ENCODE measurements around the gene CLK1. TPM values are rescaled to one million over a fixed set of nuclear protein-coding genes. Genes with fewer than 3 reads are reported as not detected.
A peak's percentile ranks its signal among the peaks of the same experiment; 100 is the strongest.
"Not testable (repeated sequence)": the region's sequence is repeated elsewhere in the genome, so short reads cannot be mapped to it uniquely, and the experiment has no call there.

CLK1 gene
- total and polyA plus RNA-seq, 3 experiments from 2014 or later = 44.8 to 114 (median 110) TPM

DNA sequence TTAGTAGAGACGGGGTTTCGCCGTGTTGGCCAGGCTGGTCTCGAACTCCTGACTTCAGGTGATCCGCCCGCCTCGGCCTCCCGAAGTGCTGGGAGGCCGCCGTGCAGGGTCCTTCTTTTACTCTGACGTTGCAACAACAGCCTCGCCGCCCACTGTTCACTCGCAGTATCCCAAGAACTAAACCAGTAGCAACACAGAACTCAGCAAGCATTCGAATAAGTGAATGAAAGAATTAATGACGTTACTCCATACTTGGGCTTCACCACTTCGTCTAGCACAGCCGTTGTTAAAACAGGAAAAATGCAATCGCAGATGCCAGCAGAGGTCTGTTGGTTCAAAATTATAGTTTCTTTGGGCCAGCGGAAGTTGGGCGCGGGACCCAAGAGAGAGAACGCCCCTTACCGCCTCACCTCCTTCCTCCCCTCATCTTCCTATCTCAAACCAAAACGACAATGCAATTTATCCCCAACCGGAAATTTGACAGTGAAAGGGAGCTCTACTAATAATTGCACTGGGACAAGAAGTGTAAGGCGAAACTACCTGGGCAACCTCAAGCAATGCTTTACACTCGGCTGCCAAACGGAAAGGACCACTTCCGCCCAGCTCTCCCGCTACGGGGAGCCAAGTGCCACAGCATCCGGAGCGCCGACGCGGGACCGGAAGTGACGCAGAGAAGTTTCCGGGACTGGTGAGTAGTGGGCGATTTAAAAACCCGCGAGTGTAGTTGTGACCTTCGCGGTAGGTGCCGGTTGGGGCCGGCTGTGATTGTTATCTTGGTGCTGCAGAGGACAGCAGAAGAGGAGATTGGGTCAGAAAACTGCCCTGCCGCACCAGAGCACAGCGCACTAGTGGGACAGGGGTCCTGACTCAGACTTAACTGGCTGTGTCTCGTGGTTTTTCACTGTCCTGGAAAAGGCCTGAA, 24.5 kb upstream of the CLK1 start, which contains the start of the genes NIF3L1 and PPIL3:
NIF3L1 (plus strand) TSS at position 668 of the 922 bp plus-strand sequence. CDS start 2,573 bp downstream, outside the sequence.
PPIL3 (minus strand) TSS at position 374 of the 922 bp plus-strand sequence. CDS start 1,462 bp downstream, outside the sequence.
- peaks cover 4 to 52% (median 11%) of the 10 kb centered on the region in 3 donors for H3K36me3 Mint-ChIP-seq
- POLR2A ChIA-PET = interaction anchor here (0.7 to 2.1 kb wide), 15 partner anchors 12 to 562 kb away, joined by 3 to 90 read pairs (median 5); partner anchors contain the start of genes BZW1, CASP10, CASP8 and CFLAR
- Histone ChIP-seq H3K9me3 (ENCODE audit: low read length) (no peaks in the 10 kb centered on the region), H3K27me3 (ENCODE audit: insufficient read depth, low read length, poor library complexity, severe bottlenecking) (no peaks in the 10 kb centered on the region), H3K4me1 (ENCODE audit: insufficient read depth, low read length) (peaks cover 25% of the 10 kb centered on the region), H3K27ac (ENCODE audit: low read depth, low read length) (peak within 1 kb of the TSS; percentile 92), H3K36me3 (ENCODE audit: insufficient read depth, low read length) (no peaks in the 10 kb centered on the region), H3K4me3 (ENCODE audit: low read length) (peak within 1 kb of the TSS; percentile 69)
- no peaks in the 10 kb centered on the region for H3K9me3 Mint-ChIP-seq
- H3K4me3 Mint-ChIP-seq = peak within 1 kb of the TSS; percentile 91 to 99 (median 96)
- peak within 1 kb of the TSS; percentile 98 to 100 (median 99) for H3K27ac Mint-ChIP-seq
- CTCF ChIA-PET = interaction anchor here (1.0 to 1.7 kb wide), 7 partner anchors 10 to 288 kb away, joined by 3 to 12 read pairs (median 5); partner anchors contain the start of gene CLK1
- DNase-seq = peak; percentile 92 to 98 (median 95)
- peaks cover 0 to 8% of the 10 kb centered on the region in 2 donors for H3K27me3 Mint-ChIP-seq
- H3K4me1 Mint-ChIP-seq = peaks cover 45 to 66% (median 66%) of the 10 kb centered on the region in 3 donors

DNA sequence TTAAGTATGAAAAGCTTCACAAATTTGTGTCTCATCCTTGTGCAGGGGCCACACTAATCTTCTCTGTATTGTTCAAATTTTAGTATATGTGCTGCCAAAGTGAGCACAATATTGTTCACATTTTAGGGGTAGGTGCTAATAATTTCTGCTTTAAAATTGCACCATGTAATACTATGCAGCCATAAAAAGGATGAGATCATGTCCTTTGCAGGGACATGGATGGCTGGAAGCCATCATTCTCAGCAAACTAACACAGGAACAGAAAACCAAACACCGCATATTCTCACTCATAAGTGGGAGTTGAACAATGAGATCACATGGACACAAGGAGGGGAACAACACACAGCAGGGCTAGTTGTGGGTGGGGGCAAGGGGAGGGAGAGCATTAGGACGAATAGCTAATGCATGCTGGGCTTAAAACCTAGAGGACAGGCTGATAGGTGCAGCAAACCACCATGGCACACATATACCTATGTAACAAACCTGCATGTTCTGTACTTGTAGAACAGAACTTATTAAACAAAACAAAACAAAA, 17.3 kb upstream of the CLK1 start:
- Mint-ChIP-seq H3K36me3 (peaks cover 4 to 71% (median 24%) of the 10 kb centered on the region in 3 donors), H3K27ac (peak overlapping the region in 4 of 8 donors; percentile 3 to 74 (median 30)), H3K4me1 (peaks cover 8 to 15% (median 13%) of the 10 kb centered on the region in 3 donors)
- H3K9me3 ChIP-seq (ENCODE audit: low read length); H3K27ac ChIP-seq (ENCODE audit: low read depth, low read length); CTCF ChIA-PET; H3K9me3 Mint-ChIP-seq; POLR2A ChIA-PET; H3K4me3 ChIP-seq (ENCODE audit: low read length); H3K27me3 ChIP-seq (ENCODE audit: insufficient read depth, low read length, poor library complexity, severe bottlenecking); H3K4me1 ChIP-seq (ENCODE audit: insufficient read depth, low read length); DNase-seq; H3K27me3 Mint-ChIP-seq; H3K4me3 Mint-ChIP-seq: not testable (repeated sequence)
- H3K36me3 ChIP-seq (ENCODE audit: insufficient read depth, low read length) = peaks cover 34% of the 10 kb centered on the region

DNA sequence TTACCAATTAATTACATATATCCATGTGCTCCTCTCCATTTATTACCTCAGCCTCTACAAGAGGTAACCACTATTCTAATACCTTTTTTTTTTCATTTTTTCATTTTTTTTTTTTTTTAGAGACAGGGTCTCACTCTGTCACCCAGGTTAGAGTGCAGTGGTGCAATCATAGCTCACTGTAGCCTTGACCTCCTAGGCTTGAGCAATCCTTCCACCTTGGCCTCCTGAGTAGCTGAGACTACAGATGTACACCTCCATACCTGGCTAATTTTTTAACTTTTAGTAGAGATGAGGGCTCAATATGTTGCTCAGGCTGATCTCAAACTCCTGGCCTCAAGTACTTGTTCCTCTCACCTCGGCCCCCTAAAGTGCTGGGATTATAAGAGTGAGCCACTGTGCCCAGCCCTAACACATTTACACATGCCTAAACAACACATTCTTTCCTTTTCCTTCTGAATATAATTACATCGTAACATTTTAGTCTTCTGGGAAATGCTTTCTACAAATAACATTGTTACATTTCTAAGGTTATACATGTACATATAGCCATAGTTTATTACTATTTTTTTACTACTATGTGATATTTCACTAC, 13.9 kb upstream of the CLK1 start:
- H3K27ac Mint-ChIP-seq = peak overlapping the region in 3 of 8 donors; percentile 7 to 56 (median 42)
- no peak overlapping the region for H3K4me3 Mint-ChIP-seq
- CTCF ChIA-PET = interaction anchor here (1.2 kb wide), 1 partner anchor 280 kb away, joined by 3 read pairs; no protein-coding TSS in a partner anchor

DNA sequence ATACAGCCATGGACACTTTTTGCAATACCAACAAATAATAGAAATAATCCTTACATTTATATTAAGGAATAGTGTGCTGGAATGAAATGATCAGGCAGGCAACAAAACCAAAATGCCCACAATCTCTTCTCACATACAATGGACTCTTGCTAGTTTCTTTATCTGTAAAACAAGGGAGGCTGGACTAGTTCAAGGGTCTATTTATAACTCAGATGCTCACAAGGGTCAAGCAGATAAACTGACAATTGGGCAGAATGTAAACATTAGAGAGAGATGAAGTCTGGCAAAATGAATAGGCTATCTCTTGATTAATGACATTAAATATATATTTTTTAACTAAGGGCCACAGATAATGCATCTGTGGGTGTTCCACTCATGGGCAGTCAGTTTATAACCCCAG, 13.0 kb upstream of the CLK1 start:
- H3K27me3 ChIP-seq (ENCODE audit: insufficient read depth, low read length, poor library complexity, severe bottlenecking) = no peaks in the 10 kb centered on the region
- ChIA-PET CTCF (interaction anchor here (1.2 kb wide), 1 partner anchor 280 kb away, joined by 3 read pairs; no protein-coding TSS in a partner anchor), POLR2A (interaction anchor here (0.5 to 0.6 kb wide), 2 partner anchors 16 to 240 kb away, joined by 3 read pairs; no protein-coding TSS in a partner anchor)
- peaks cover 31% of the 10 kb centered on the region for H3K36me3 ChIP-seq (ENCODE audit: insufficient read depth, low read length)
- H3K27ac ChIP-seq (ENCODE audit: low read depth, low read length) = no peak overlapping the region
- H3K4me1 ChIP-seq (ENCODE audit: insufficient read depth, low read length) = no peaks in the 10 kb centered on the region
- DNase-seq = no peak
- H3K27me3 Mint-ChIP-seq = no peaks in the 10 kb centered on the region
- peaks cover 0 to 3% (median 0%) of the 10 kb centered on the region in 3 donors for H3K4me1 Mint-ChIP-seq
- no peak overlapping the region for H3K4me3 ChIP-seq (ENCODE audit: low read length)
- H3K9me3 Mint-ChIP-seq = no peaks in the 10 kb centered on the region
- H3K4me3 Mint-ChIP-seq = no peak overlapping the region
- H3K9me3 ChIP-seq (ENCODE audit: low read length) = no peaks in the 10 kb centered on the region
- peaks cover 0 to 82% (median 21%) of the 10 kb centered on the region in 3 donors for H3K36me3 Mint-ChIP-seq
- no peak overlapping the region for H3K27ac Mint-ChIP-seq

More for the DNA sequence above, 13.9 kb upstream of the CLK1 start:
- H3K4me1 Mint-ChIP-seq = peaks cover 0 to 3% (median 3%) of the 10 kb centered on the region in 3 donors
- no peak overlapping the region for H3K27ac ChIP-seq (ENCODE audit: low read depth, low read length)
- no peak overlapping the region for H3K4me3 ChIP-seq (ENCODE audit: low read length)
- POLR2A ChIA-PET = interaction anchor here (0.5 kb wide), 1 partner anchor 17 kb away, joined by 3 read pairs; no protein-coding TSS in a partner anchor
- H3K9me3 ChIP-seq (ENCODE audit: low read length) = no peaks in the 10 kb centered on the region
- H3K9me3 Mint-ChIP-seq = no peaks in the 10 kb centered on the region
- no peaks in the 10 kb centered on the region for H3K27me3 Mint-ChIP-seq
- H3K36me3 ChIP-seq (ENCODE audit: insufficient read depth, low read length) = peaks cover 31% of the 10 kb centered on the region
- no peak for DNase-seq
- peaks cover 0 to 81% (median 24%) of the 10 kb centered on the region in 3 donors for H3K36me3 Mint-ChIP-seq
- H3K4me1 ChIP-seq (ENCODE audit: insufficient read depth, low read length) = no peaks in the 10 kb centered on the region
- H3K27me3 ChIP-seq (ENCODE audit: insufficient read depth, low read length, poor library complexity, severe bottlenecking) = no peaks in the 10 kb centered on the region

DNA sequence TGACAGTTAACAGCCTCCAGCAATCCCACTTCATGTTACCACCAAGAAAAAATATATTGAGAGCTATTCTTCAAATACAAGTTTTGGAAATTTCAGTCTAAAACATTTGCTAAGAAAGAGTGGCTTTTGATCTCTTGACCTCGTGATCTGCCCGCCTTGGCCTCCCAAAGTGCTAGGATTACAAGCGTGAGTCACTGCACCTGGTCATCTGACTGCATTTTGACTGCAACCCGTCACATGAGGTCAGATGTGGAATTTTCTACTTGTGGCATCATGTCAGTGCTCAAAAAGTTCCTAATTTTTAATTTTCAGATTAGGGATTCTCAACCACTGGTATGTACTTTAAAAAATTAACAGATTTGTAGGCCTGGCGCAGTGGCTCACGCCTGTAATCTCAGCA, 9.1 kb upstream of the CLK1 start:
- H3K4me3 Mint-ChIP-seq = no peak overlapping the region
- Histone ChIP-seq H3K27ac (ENCODE audit: low read depth, low read length) (no peak overlapping the region), H3K4me3 (ENCODE audit: low read length) (no peak overlapping the region), H3K4me1 (ENCODE audit: insufficient read depth, low read length) (peaks cover 5% of the 10 kb centered on the region), H3K9me3 (ENCODE audit: low read length) (no peaks in the 10 kb centered on the region), H3K36me3 (ENCODE audit: insufficient read depth, low read length) (peaks cover 12% of the 10 kb centered on the region), H3K27me3 (ENCODE audit: insufficient read depth, low read length, poor library complexity, severe bottlenecking) (no peaks in the 10 kb centered on the region)
- POLR2A ChIA-PET = interaction anchor here (1.0 kb wide), 1 partner anchor 9 kb away, joined by 8 read pairs; the partner anchor contains the start of gene CLK1
- no peak for DNase-seq
- no peak overlapping the region for H3K27ac Mint-ChIP-seq
- peaks cover 7 to 11% (median 8%) of the 10 kb centered on the region in 3 donors for H3K4me1 Mint-ChIP-seq
- H3K9me3 Mint-ChIP-seq = no peaks in the 10 kb centered on the region
- CTCF ChIA-PET = no interaction called here
- H3K36me3 Mint-ChIP-seq = peaks cover 0 to 67% (median 12%) of the 10 kb centered on the region in 3 donors
- H3K27me3 Mint-ChIP-seq = no peaks in the 10 kb centered on the region

DNA sequence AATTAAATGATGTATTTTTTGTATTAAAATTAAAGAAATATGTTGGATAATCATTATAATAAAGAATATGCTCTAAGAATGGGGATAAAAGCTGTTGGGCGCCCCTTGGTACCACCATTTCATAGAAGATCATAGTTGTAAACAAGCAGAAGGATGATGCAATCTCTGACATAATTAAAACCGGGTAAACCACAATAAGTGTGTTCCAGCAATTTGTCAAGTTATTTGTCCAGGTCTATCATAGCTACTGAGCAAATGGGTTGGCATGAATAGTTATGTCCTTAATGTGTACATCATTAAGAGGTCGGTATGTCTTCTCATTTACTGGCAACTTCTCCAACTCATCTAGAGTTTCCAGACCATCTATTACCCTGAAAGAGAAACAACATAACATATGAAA, 6.7 kb upstream of the CLK1 start:
- CTCF ChIA-PET = no interaction called here
- no peaks in the 10 kb centered on the region for H3K27me3 Mint-ChIP-seq
- H3K36me3 Mint-ChIP-seq = peaks cover 0 to 54% (median 9%) of the 10 kb centered on the region in 3 donors
- no peaks in the 10 kb centered on the region for H3K9me3 Mint-ChIP-seq
- POLR2A ChIA-PET = no interaction called here
- peaks cover 8% of the 10 kb centered on the region for H3K4me1 ChIP-seq (ENCODE audit: insufficient read depth, low read length)
- no peaks in the 10 kb centered on the region for H3K27me3 ChIP-seq (ENCODE audit: insufficient read depth, low read length, poor library complexity, severe bottlenecking)
- H3K4me1 Mint-ChIP-seq = peaks cover 8 to 12% (median 10%) of the 10 kb centered on the region in 3 donors
- no peak overlapping the region for H3K27ac ChIP-seq (ENCODE audit: low read depth, low read length)
- no peaks in the 10 kb centered on the region for H3K36me3 ChIP-seq (ENCODE audit: insufficient read depth, low read length)
- H3K9me3 ChIP-seq (ENCODE audit: low read length) = no peaks in the 10 kb centered on the region
- H3K4me3 ChIP-seq (ENCODE audit: low read length) = no peak overlapping the region
- no peak overlapping the region for H3K4me3 Mint-ChIP-seq
- peak overlapping the region in 1 of 8 donors; percentile 21 for H3K27ac Mint-ChIP-seq
- no peak for DNase-seq

DNA sequence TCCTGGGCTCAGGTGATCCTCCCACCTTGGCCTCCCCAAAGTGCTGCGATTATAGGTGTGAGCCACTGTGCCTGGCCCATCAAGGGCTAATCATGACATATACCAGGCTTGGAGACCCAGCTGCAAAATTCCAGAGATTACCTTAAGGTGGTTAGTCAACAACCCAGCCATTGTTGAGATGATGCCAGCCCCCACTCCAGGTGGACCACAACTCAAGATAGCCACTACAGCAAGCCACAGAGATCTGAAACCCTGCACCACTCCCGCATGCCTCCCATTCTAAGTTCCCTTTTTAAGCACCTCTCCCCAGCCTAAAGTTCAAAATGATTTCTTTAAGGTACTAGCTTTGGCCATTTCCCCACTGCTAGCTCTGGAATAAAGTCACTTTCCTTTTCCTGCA, 4.6 kb upstream of the CLK1 start:
- Histone ChIP-seq H3K4me3 (ENCODE audit: low read length) (no peak overlapping the region), H3K36me3 (ENCODE audit: insufficient read depth, low read length) (no peaks in the 10 kb centered on the region), H3K27ac (ENCODE audit: low read depth, low read length) (peak overlapping the region; percentile 9), H3K4me1 (ENCODE audit: insufficient read depth, low read length) (peaks cover 15% of the 10 kb centered on the region), H3K27me3 (ENCODE audit: insufficient read depth, low read length, poor library complexity, severe bottlenecking) (no peaks in the 10 kb centered on the region), H3K9me3 (ENCODE audit: low read length) (no peaks in the 10 kb centered on the region)
- H3K9me3 Mint-ChIP-seq = no peaks in the 10 kb centered on the region
- DNase-seq = no peak
- H3K4me1 Mint-ChIP-seq = peaks cover 13 to 23% (median 20%) of the 10 kb centered on the region in 3 donors
- H3K27ac Mint-ChIP-seq = peak overlapping the region; percentile 15 to 96 (median 65)
- POLR2A ChIA-PET = interaction anchor here (0.6 to 1.2 kb wide), 2 partner anchors 9 to 20 kb away, joined by 3 to 5 read pairs; partner anchors contain the start of genes NIF3L1 and PPIL3
- peaks cover 0 to 6% of the 10 kb centered on the region in 2 donors for H3K27me3 Mint-ChIP-seq
- CTCF ChIA-PET = interaction anchor here (1.4 kb wide), 1 partner anchor 363 kb away, joined by 4 read pairs; no protein-coding TSS in a partner anchor
- H3K4me3 Mint-ChIP-seq = peak overlapping the region in 2 of 7 donors; percentile 62 to 63
- H3K36me3 Mint-ChIP-seq = peaks cover under 1 to 45% (median 5%) of the 10 kb centered on the region in 3 donors
